Karpas-422 (cell line): ENCODE results near the gene LDOC1. TPM values are rescaled to one million over a fixed set of nuclear protein-coding genes. Genes with fewer than 3 reads are reported as not detected.

ENCODE experiments used
- total RNA-seq: library from RNA; depleted of rRNA; stranded (reverse); fragments of >200 nt; shearing (Covaris generic); gene quantifications from 2 replicates; pipeline ENCODE4 v1.2.3, GENCODE V29; 2014; ENCODE audit warnings: low replicate concordance; rRNA removed

Gene LDOC1
- total RNA-seq, 1 experiment from 2014 or later, result not detected

Other genes with a start within 250 kb of the LDOC1 start
- not detected in 2 replicates for gene SPANXB1, start 174.5 kb downstream of the LDOC1 start, total RNA-seq
- gene SPANXC, start 65.4 kb upstream of the LDOC1 start, total RNA-seq, result not detected in 2 replicates